Measurements from ENCODE around the gene ADAMTSL4.

The ADAMTSL4 gene

GRCh38 chr1:150606463-150607142 is 57.4 kb downstream of the ADAMTSL4 start:
- no peak for TF ChIP-seq CTCF (IDR thresholded peaks at IDR 0.05; ENCODE audit: control insufficient read depth, extremely low read depth, insufficient read depth)
- H3K4me3 ChIP-seq (ENCODE audit: low read depth, low read length): no peak overlapping the region
- DNase-seq (ENCODE audit: low read depth): no peak

- TF ChIP-seq CTCF (IDR thresholded peaks at IDR 0.05; ENCODE audit: control insufficient read depth, extremely low read depth, insufficient read depth): no peak
- H3K4me3 ChIP-seq (ENCODE audit: low read depth, low read length): no peak overlapping the region
- DNase-seq (ENCODE audit: low read depth): no peak
These were observed 60.5 kb downstream of the ADAMTSL4 start for GRCh38 chr1:150609732-150610131.
